Mesodermal cell (in vitro differentiated cells): Measurements from ENCODE around the gene ING1.

Experiments
- H3K27ac ChIP-seq: 2 replicates; pipeline ENCODE4 v1.7.0; 2013; ENCODE audit warnings: mild to moderate bottlenecking, low read depth, low read length, moderate library complexity; ENCODE audit not compliant: severe bottlenecking
- H3K36me3 ChIP-seq: 2 replicates; pipeline ENCODE4 v1.7.1; 2013; ENCODE audit warnings: mild to moderate bottlenecking, low read length, moderate library complexity; ENCODE audit not compliant: control insufficient read depth, insufficient read depth
- H3K4me1 ChIP-seq: one replicate; pipeline ENCODE4 v1.7.1; 2013; ENCODE audit warnings: mild to moderate bottlenecking, low read length; ENCODE audit not compliant: insufficient read depth, control insufficient read depth, poor library complexity, severe bottlenecking
- H3K4me3 ChIP-seq: 2 replicates; pipeline ENCODE4 v1.7.0; 2013; ENCODE audit warnings: low read length, control low read depth, mild to moderate bottlenecking; ENCODE audit not compliant: insufficient read depth, poor library complexity, severe bottlenecking; ENCODE audit errors: extremely low read depth
- H3K9me3 ChIP-seq: 2 replicates; pipeline ENCODE4 v1.7.1; 2013; ENCODE audit warnings: mild to moderate bottlenecking, low read length, moderate library complexity; ENCODE audit not compliant: control insufficient read depth
- WGBS, 2 experiments: methylation state at CpG; one replicate each; pipeline ENCODE4 v1.1.5; 2013; ENCODE audit warnings: missing lambda C conversion rate in 2 of 2; ENCODE audit not compliant: insufficient coverage in 2 of 2; 5-methylcytosine and 5-hydroxymethylcytosine counted together

Gene ING1

DNA sequence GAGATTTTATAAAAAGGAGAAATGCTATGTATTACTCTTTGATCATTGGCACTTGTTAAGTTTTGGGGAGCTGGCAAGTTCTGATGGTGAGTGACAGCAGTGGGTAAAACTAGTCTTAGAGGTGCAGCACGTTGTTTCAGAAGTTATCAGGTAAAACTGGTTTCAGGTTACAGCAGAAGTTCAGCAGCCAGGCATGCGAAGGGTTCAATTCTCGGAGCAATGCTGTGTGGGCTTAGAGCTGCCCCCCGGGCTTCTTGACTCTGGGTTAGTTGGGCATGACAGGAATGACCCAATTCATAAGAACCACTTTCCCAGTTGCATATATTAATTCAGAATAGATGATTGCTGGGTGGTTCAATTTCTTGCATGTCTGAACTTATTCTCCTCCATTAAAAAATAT is 34.8 kb downstream of the ING1 start:
- no peaks in the 10 kb centered on the region for H3K4me1 ChIP-seq
- H3K9me3 ChIP-seq: peaks cover 11% of the 10 kb centered on the region
- H3K36me3 ChIP-seq: no peaks in the 10 kb centered on the region
- no peak overlapping the region for H3K4me3 ChIP-seq
- H3K27ac ChIP-seq: no peak overlapping the region
- WGBS, 2 experiments: 67 to 69% methylated on average over 2 to 3 of the region's 4 CpGs

GRCh38 chr13:110756219-110756631 is 42.7 kb downstream of the ING1 start:
- WGBS, 2 experiments: 50 to 73% methylated on average over 2 to 3 of the region's 3 CpGs
- Histone ChIP-seq H3K4me3 (no peak overlapping the region), H3K4me1 (no peaks in the 10 kb centered on the region), H3K36me3 (no peaks in the 10 kb centered on the region), H3K9me3 (no peaks in the 10 kb centered on the region), H3K27ac (no peak overlapping the region)

- Histone ChIP-seq H3K36me3 (no peaks in the 10 kb centered on the region), H3K27ac (no peak overlapping the region), H3K9me3 (no peaks in the 10 kb centered on the region), H3K4me3 (no peak overlapping the region), H3K4me1 (no peaks in the 10 kb centered on the region)
- WGBS, 2 experiments: 83 to 95% methylated on average over 13 to 14 of the region's 14 CpGs
Measured at GRCh38 chr13:110757296-110757695, 43.8 kb downstream of the ING1 start.

- Histone ChIP-seq H3K27ac (no peak overlapping the region), H3K4me3 (no peak overlapping the region), H3K4me1 (no peaks in the 10 kb centered on the region), H3K36me3 (no peaks in the 10 kb centered on the region), H3K9me3 (no peaks in the 10 kb centered on the region)
- 86 to 100% methylated on average over 2 of the region's 4 CpGs for WGBS, 2 experiments
Measured at GRCh38 chr13:110758195-110758805, 44.8 kb downstream of the ING1 start.

DNA sequence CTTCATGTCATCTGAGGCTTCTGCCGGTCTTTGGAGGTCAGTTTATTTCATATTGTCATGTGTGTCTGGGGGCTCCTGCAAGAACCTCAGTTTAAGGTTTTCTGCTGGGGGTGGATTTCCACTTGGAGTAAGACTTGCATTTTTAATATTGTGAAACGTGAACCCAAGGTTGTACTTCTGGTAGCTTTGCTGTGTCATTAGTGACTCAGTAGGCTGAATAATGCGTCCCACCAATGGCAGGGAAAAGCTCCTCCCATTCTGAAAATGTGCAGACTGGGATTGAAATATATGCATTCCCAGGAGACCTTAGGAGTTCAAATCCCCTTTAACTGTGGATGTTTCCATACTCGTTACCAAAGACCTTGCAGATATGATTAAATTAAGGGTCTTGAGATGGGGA is 46.2 kb downstream of the ING1 start:
- Histone ChIP-seq H3K9me3 (no peaks in the 10 kb centered on the region), H3K27ac (no peak overlapping the region), H3K36me3 (no peaks in the 10 kb centered on the region), H3K4me3 (no peak overlapping the region), H3K4me1 (no peaks in the 10 kb centered on the region)
- 93 to 97% methylated on average over 3 to 4 of the region's 4 CpGs for WGBS, 2 experiments

DNA sequence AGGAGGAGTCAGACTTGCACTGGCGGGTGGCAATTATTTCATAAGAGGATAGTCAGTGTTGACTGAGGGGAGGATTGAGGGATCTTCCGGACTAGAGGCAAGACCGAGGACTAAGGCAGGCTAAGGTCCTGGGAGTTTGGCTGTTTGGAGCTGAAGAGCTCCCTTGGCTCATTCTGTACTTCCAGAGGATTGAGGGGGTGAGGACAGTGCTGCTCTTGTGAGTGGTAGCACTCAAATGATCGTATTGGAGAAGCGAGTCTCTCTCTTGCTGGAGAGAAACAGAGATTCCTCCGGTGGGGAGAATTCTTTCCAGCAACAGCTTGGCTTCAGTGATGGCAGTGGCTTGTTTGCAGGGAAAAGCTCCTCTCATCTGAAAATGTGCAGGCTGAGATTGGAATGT is 47.1 kb downstream of the ING1 start:
- H3K36me3 ChIP-seq: no peaks in the 10 kb centered on the region
- H3K4me3 ChIP-seq: no peak overlapping the region
- H3K4me1 ChIP-seq: no peaks in the 10 kb centered on the region
- 92% methylated on average over 4 to 6 of the region's 6 CpGs for WGBS, 2 experiments
- no peaks in the 10 kb centered on the region for H3K9me3 ChIP-seq
- H3K27ac ChIP-seq: no peak overlapping the region

- Histone ChIP-seq H3K36me3 (no peaks in the 10 kb centered on the region), H3K4me1 (no peaks in the 10 kb centered on the region), H3K9me3 (no peaks in the 10 kb centered on the region), H3K27ac (no peak overlapping the region), H3K4me3 (no peak overlapping the region)
- 78 to 79% methylated on average over 4 of the region's 4 CpGs for WGBS, 2 experiments
Measured at GRCh38 chr13:110766671-110767430, 53.4 kb downstream of the ING1 start.

DNA sequence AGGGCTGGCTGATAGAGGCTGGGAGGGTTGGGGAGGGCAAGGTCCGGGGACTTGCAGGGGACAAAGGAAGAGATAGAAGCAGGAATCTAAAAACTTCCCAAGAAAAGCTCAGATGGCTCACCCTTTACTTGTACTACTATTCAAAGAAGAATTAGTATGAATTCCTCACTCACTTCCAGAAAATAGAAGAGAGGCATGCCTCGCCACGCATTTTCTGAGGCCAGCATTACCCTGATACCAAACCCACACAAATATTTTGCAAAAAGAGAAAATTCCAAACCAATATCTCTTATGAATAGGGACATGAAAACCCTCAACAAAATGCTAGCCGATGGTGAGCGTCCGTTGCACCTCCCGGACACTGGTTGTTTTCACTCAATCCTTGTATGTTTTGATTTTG is 54.0 kb downstream of the ING1 start:
- 55 to 100% methylated on average over 2 of the region's 7 CpGs for WGBS, 2 experiments
- no peaks in the 10 kb centered on the region for H3K4me1 ChIP-seq
- no peak overlapping the region for H3K27ac ChIP-seq
- no peaks in the 10 kb centered on the region for H3K9me3 ChIP-seq
- no peaks in the 10 kb centered on the region for H3K36me3 ChIP-seq
- no peak overlapping the region for H3K4me3 ChIP-seq

GRCh38 chr13:110769097-110769496 is 55.6 kb downstream of the ING1 start:
- no peaks in the 10 kb centered on the region for H3K36me3 ChIP-seq
- H3K27ac ChIP-seq: no peak overlapping the region
- 80 to 86% methylated on average over 1 of the region's 3 CpGs for WGBS, 2 experiments
- no peak overlapping the region for H3K4me3 ChIP-seq
- H3K4me1 ChIP-seq: no peaks in the 10 kb centered on the region
- no peaks in the 10 kb centered on the region for H3K9me3 ChIP-seq

DNA sequence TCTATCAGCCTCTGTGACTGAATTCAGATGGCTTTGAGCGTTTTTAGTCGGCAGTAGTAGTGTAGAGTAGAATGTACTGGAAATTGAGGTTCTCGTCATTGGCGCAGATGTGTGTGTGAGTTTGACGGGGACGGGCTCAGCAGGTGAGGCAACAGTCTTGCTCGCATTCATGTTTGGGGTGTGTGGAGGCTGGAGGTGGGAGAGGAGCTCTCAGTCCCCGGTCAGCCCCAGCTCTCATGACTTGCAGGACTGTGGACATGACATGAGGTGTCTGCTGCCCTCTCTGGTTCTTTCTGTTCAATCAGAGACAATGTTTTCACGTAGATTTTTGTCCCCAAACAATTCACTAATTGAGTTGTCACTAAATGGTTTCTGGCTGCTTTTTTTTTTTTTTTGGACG is 57.2 kb downstream of the ING1 start:
- H3K36me3 ChIP-seq: no peaks in the 10 kb centered on the region
- H3K27ac ChIP-seq: no peak overlapping the region
- H3K4me1 ChIP-seq: no peaks in the 10 kb centered on the region
- no peak overlapping the region for H3K4me3 ChIP-seq
- 80 to 98% methylated on average over 1 to 6 of the region's 10 CpGs for WGBS, 2 experiments
- no peaks in the 10 kb centered on the region for H3K9me3 ChIP-seq

GRCh38 chr13:110771194-110771593 is 57.7 kb downstream of the ING1 start:
- no peak overlapping the region for H3K27ac ChIP-seq
- no peaks in the 10 kb centered on the region for H3K36me3 ChIP-seq
- WGBS, 2 experiments: 81 to 85% methylated on average over 4 to 7 of the region's 9 CpGs
- H3K9me3 ChIP-seq: no peaks in the 10 kb centered on the region
- H3K4me3 ChIP-seq: no peak overlapping the region
- no peaks in the 10 kb centered on the region for H3K4me1 ChIP-seq
